SU-DHL-6 (cell line): ENCODE data around the gene LYL1.

ENCODE experiments used
- H2AFZ ChIP-seq: fragments of 200-600 bp; sonication (generic); 2 replicates; pipeline ENCODE4 v1.6.1; 2014; ENCODE audit warnings: low read depth, mild to moderate bottlenecking, moderate library complexity, mixed read lengths, antibody characterized with exemption, low read length; ENCODE audit not compliant: severe bottlenecking
- H3F3A ChIP-seq: fragments of 200-600 bp; shearing (Covaris generic); 2 replicates; pipeline ENCODE4 v1.6.0; 2016; ENCODE audit warnings: antibody characterized with exemption, mild to moderate bottlenecking; ENCODE audit not compliant: insufficient read depth
- H3K27ac ChIP-seq: fragments of 200-600 bp; sonication (generic); 2 replicates; pipeline ENCODE4 v1.5.1; 2016; ENCODE audit warnings: low read depth, mild to moderate bottlenecking, low read length, moderate library complexity, mixed read lengths
- H3K27me3 ChIP-seq: fragments of 200-600 bp; sonication (generic), shearing (Covaris generic); 2 replicates; pipeline ENCODE4 v1.6.0; 2014; ENCODE audit warnings: mild to moderate bottlenecking, low read length
- H3K36me3 ChIP-seq: fragments of 200-600 bp; sonication (generic); 2 replicates; pipeline ENCODE4 v1.6.1; 2014; ENCODE audit warnings: mild to moderate bottlenecking, low read length, mixed read lengths
- H3K4me2 ChIP-seq: fragments of 300-600, 200-600 bp; shearing (Covaris generic), sonication (generic); 2 replicates; pipeline ENCODE4 v1.6.0; 2014; ENCODE audit warnings: low read length, low read depth, mild to moderate bottlenecking; ENCODE audit not compliant: poor library complexity, severe bottlenecking
- H3K4me3 ChIP-seq: fragments of 200-600 bp; sonication (generic); 2 replicates; pipeline ENCODE4 v1.5.1; 2014; ENCODE audit warnings: antibody characterized with exemption, low read length, mild to moderate bottlenecking, mixed read lengths; ENCODE audit not compliant: insufficient read depth, poor library complexity, severe bottlenecking
- H3K79me2 ChIP-seq: fragments of 200-600 bp; sonication (generic); 2 replicates; pipeline ENCODE4 v1.6.1; 2014; ENCODE audit warnings: mild to moderate bottlenecking, low read length, moderate library complexity; ENCODE audit not compliant: insufficient read depth
- H3K9ac ChIP-seq: fragments of 200-600 bp; sonication (generic); 2 replicates; pipeline ENCODE4 v1.7.0; 2014; ENCODE audit warnings: mild to moderate bottlenecking, low read length
- H3K9me2 ChIP-seq: fragments of 200-600 bp; sonication (generic); replicated peaks from 2 replicates; pipeline ENCODE4 v1.6.1; 2014; ENCODE audit warnings: low read length; ENCODE audit not compliant: insufficient read depth
- H3K9me3 ChIP-seq: fragments of 200-600 bp; sonication (generic); 2 replicates; pipeline ENCODE4 v1.6.1; 2014; ENCODE audit warnings: low read length, mixed read lengths; ENCODE audit not compliant: insufficient read depth
- H4K20me1 ChIP-seq: fragments of 200-600 bp; sonication (generic); 2 replicates; pipeline ENCODE4 v1.6.1; 2014; ENCODE audit warnings: low read depth, mild to moderate bottlenecking, antibody characterized with exemption, low read length, moderate library complexity, mixed read lengths
- EZH2phosphoT487 ChIP-seq: fragments of 200-600 bp; sonication (generic), shearing (Covaris generic); conservative IDR thresholded peaks from 2 replicates; pipeline ENCODE4 v1.6.1; 2018; ENCODE audit warnings: mild to moderate bottlenecking, antibody characterized with exemption, low read length, moderate library complexity, mixed read lengths
- TF ChIP-seq, protein P1 (sequence below): fragments of 200-600 bp; sonication (generic); IDR thresholded peaks from one replicate; pipeline ENCODE4 v1.5.1; 2017; ENCODE audit warnings: antibody characterized with exemption, mild to moderate bottlenecking, low read length, moderate library complexity; ENCODE audit not compliant: insufficient read depth, poor library complexity, severe bottlenecking

The LYL1 gene

DNA sequence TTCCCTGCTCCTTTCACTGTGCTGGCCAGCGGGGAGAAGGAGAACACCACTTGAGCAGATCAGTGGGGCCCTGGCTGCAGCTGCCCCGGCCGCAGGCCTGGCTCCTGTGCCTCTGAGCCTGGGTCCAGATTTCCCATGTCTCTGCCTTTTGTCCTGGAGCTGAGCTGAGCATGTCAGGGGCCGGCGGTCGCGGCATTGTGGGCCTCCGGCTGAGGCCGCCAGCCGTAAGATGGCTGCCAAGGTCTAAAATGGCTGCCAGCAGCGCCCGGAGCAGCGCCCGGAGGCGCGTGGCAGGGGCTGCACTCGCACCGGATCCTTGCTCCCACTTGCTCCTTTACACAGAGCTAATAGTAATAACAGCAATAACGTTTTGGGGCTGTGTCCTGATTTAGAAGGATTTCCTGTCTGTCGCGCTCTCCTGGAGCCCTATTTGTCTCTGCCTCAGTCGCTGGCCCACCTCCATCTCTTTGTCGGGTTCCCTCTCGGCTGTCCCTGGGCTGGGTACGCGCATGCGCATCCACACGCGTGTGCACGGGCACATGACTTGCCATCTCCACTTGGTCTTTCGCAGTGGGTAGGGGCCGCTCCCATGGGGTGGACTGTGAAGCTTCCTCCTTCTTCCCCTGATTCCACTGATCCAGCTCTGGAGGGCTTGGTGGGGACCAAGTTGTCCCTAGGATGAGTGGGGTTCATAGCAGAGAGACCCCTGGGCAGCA lies 32.1 kb downstream of the LYL1 start:
- Histone ChIP-seq H3K9me3 (no peaks in the 10 kb centered on the region), H3K27ac (no peak overlapping the region), H3K27me3 (no peaks in the 10 kb centered on the region), H3K9me2 (no peaks in the 10 kb centered on the region), H3K4me3 (no peak overlapping the region), H3F3A (no peaks in the 10 kb centered on the region), H3K36me3 (no peaks in the 10 kb centered on the region), H3K4me2 (no peak overlapping the region), H4K20me1 (no peaks in the 10 kb centered on the region), H3K79me2 (no peaks in the 10 kb centered on the region), H2AFZ (no peak overlapping the region), H3K9ac (no peak overlapping the region)
- TF ChIP-seq, protein P1, sequence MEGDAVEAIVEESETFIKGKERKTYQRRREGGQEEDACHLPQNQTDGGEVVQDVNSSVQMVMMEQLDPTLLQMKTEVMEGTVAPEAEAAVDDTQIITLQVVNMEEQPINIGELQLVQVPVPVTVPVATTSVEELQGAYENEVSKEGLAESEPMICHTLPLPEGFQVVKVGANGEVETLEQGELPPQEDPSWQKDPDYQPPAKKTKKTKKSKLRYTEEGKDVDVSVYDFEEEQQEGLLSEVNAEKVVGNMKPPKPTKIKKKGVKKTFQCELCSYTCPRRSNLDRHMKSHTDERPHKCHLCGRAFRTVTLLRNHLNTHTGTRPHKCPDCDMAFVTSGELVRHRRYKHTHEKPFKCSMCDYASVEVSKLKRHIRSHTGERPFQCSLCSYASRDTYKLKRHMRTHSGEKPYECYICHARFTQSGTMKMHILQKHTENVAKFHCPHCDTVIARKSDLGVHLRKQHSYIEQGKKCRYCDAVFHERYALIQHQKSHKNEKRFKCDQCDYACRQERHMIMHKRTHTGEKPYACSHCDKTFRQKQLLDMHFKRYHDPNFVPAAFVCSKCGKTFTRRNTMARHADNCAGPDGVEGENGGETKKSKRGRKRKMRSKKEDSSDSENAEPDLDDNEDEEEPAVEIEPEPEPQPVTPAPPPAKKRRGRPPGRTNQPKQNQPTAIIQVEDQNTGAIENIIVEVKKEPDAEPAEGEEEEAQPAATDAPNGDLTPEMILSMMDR, result no peak
- TF ChIP-seq EZH2phosphoT487, result no peak

- H3K27ac ChIP-seq, result no peak overlapping the region
- H3K4me2 ChIP-seq, result no peak overlapping the region
- H3F3A ChIP-seq, result no peaks in the 10 kb centered on the region
- H4K20me1 ChIP-seq, result no peaks in the 10 kb centered on the region
- H2AFZ ChIP-seq, result no peak overlapping the region
- no peak overlapping the region for H3K9ac ChIP-seq
- no peaks in the 10 kb centered on the region for H3K27me3 ChIP-seq
- H3K9me2 ChIP-seq, result no peaks in the 10 kb centered on the region
- H3K9me3 ChIP-seq, result no peaks in the 10 kb centered on the region
- no peaks in the 10 kb centered on the region for H3K79me2 ChIP-seq
- TF ChIP-seq EZH2phosphoT487, result no peak
- H3K36me3 ChIP-seq, result no peaks in the 10 kb centered on the region
- no peak overlapping the region for H3K4me3 ChIP-seq
Measured at GRCh38 chr19:13069415-13070359, 33.0 kb downstream of the LYL1 start.

DNA sequence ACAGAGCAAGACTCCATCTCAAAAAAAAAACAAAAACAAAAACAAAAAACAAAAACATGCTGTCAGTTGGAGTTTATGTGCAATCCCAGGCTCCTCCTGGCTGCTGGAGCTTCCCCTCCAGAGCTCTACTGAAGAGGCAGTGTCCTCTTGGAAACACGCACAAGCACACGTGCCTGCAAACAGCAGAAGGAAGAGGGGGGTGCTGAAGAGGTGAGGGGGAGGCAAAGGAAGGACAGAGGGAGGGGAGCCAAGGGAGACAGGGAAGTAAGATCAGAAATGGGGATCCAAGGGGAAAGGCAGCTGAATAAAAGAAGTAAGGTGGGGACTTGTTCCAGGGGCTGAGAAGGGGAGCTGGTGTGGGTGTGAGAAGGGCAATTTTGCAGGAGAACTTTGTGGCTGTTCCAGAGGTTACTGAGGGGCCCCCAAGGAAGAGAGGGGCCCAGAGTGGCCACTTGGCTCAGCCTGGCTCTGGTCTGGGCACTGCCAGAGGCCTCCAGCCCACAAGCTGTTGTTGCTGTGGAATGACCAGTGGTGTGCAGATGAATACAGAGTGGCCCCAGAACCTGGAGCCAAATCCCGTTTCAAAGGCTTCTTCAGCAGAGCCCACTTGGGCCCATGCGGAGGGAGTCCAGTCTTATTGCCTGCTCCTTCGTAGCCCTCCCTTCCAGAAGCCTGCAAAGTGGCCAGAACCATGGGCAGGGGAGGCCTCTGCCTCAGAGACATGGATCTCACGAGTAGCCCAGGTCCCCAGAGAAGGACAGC lies 34.4 kb downstream of the LYL1 start:
- no peak overlapping the region for H3K9ac ChIP-seq
- no peaks in the 10 kb centered on the region for H3K27me3 ChIP-seq
- H3K9me3 ChIP-seq, result no peaks in the 10 kb centered on the region
- no peak overlapping the region for H2AFZ ChIP-seq
- H3K79me2 ChIP-seq, result no peaks in the 10 kb centered on the region
- no peaks in the 10 kb centered on the region for H3F3A ChIP-seq
- no peak overlapping the region for H3K27ac ChIP-seq
- H3K9me2 ChIP-seq, result no peaks in the 10 kb centered on the region
- TF ChIP-seq EZH2phosphoT487, result no peak
- TF ChIP-seq, protein P1, result no peak
- no peak overlapping the region for H3K4me2 ChIP-seq
- no peak overlapping the region for H3K4me3 ChIP-seq
- H3K36me3 ChIP-seq, result no peaks in the 10 kb centered on the region
- no peaks in the 10 kb centered on the region for H4K20me1 ChIP-seq
